Measurements from ENCODE around the gene PTPN7.
"Not testable (repeated sequence)": the region's sequence is repeated elsewhere in the genome, so short reads cannot be mapped to it uniquely, and the experiment has no call there.

PTPN7 gene
- total RNA-seq, result 175 to 336 (median 259) reads per million in 4 experiments

DNA sequence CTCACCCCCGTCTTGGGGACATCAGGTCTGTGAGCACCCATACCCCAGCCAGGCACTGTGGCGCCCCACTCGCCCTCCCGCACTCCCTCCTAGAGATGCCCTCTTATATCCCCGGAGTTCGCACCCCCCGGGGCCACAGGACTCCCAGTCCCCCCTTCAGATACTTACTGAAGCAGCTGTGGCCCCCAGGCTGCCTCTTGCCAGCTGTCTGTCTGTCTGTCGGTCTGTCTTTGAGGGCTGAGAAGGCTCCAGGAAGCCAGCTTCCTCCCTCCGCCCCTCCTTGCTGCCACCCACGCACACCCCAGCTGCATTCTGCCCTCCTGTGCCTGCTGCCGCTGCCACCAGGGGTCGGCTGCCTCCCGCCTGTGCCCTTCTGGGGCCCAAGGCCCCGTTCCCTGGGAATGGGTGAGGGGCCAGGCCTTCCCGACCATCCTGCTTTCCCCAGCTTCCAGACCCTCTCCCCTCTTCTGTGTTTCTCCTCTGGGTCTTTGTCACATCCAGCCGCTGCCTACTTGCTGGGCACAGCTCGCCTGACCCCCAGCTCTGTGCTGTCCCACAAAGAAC is at the start of gene PTPN7:
PTPN7 (minus strand) TSS at position 226 of the 564 bp plus-strand sequence. CDS start 1,200 bp downstream, outside the sequence.
- DNase-seq, result peak; percentile 62

DNA sequence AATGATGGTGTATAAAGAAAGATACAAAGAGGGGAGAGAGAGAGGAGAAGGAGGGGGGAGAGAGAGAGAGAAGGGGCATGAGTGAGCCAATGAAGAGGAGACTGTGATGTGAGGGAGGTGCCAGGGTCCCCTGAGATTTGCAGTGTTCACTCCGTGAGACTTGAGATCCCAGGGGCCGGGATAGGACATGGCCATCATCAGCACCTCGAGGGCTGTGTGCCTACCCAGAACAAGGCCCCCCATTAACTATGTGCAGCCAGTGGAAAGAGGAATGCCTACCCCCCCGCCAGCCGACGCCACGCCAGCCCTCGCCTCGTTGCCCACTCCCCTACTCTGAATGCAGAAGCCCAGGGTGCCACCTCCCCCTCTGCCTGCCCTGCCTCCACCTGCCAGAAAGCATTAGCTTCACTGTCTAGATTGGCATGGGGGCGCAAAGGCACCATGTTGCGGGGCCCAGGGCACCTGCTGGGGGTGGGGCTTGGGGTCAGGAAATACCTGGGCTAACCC is 48.0 kb upstream of the PTPN7 start:
- DNase-seq, result no peak

DNA sequence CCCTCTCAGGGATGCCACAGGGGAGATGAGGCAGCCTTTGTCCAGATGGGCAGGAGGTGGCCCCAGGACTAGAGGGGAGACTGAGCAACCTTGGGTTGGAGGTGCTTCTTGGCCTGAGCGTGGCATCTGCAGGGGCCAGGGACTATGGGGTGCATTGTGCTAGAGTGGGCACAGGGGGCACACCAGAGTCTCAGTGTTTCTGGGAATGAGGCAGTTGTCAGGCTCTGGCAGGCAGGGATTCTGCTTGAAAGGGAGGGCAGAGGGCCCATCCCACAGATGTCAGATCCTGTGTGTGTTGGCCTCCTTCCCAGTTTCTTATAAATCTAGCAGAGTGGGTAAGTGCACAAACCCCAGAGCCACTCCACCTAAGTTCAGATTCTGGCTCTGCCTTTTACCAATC is 46.9 kb upstream of the PTPN7 start:
- no peak for DNase-seq

DNA sequence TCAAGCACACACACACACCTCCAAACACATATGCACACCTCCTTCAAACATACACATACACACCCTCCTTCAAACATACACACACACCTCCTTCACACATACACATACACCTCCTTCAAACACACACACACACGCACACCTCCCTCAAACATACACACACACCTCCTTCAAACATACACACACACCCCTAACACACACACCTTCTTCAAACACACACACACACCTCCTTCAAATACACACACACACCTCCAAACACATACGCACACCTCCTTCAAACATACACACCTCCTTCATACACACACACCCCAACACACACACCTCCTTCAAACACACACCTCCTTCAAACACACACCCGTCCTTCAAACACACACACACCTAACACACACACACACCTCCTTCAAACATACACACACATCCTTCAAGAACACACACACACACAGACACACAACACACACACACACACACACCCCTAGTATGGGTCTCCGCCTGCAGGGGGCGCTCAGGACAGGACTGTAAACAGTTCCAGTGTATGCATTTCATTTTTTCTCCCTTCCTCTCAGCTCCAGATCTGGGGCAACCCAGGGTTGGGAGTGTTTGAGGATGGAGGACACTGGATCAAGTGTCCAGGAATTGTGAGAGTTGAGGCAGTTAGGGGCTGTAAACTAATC is 45.3 kb upstream of the PTPN7 start:
- DNase-seq, result no peak

DNA sequence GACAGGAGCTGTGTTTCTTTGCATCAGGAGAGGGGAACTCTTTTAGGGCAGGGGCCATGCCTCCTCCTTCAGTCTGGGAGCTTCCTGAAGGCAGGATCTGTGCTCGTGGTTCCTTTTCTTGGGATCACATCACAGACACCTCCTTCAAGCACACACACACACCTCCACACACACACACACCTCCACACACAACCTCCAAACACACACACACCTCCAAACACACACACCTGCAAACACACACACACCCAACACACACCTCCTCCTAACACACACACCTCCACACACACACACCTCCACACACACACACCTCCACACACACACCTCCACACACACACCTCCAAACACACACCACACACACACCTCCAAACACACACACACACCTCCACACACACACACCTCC is 43.7 kb upstream of the PTPN7 start:
- DNase-seq, result no peak

DNA sequence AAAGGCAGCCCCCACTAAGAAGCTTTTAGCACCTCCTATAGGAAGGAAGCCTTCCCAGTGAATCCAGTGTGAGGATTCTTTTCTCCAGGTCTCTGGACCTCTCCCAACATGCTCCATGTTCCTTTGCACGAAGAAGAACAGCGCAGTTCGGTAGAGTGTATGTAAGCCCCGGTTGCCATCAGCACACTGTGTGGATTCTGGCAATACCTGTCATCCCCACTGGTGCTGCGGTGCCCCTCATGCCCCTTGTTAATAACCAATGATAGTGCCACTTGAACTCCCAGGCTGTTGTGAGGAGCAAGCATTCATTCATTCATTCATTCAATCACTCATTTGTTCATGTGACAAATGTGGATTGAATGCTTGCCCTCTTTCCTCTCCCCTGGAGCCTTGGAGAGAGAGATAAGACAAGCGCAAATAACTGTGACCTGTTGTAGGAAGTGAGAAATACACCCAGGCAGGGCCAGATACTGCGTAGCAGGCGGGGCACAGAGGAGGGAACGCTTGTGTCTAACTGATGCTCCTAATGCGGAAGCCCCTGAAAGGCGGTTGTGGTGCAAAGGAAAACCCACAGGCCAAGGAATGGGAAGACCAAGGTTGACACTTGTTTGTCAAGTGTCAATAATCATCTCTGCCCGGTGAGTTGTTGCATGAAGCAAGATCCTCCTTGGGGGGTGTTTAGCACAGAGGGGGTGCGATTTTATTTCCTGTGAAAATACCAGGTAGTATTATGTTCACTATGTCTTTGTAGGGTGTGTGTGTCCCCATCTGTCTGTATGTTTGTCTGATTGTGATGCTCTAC is 43.0 kb upstream of the PTPN7 start:
- DNase-seq, result no peak

DNA sequence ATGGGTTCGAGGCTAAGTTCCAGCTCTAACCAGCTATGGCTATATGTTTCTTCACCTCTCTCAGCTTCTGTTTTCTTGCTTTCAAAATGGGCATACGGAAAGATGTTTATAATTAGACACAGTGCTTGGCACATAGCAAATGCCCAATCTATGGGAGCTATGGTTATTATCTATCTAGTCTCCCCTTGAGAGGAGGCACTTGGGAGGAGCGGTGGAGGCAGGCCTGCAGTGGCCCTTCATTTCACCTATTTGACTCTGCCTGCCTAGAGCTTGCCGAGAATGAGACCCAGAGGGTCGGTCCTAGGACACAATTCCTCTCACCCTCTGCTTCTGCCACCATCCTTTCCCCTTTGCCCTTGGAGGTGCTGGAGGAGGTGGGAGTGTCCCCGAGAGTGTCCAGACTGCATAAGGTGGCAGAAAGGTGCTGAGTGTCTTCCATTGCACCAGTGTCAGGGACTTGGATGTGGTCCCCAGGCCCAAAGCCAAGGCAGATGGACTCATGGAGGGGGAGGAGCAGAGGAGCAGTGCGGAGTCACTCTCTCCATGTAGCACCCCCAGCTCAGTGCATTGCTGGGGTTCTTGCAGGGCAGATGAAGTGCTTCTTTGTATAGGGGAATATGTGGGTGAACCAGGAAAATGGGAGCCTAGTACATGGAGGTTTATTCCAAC is 42.2 kb upstream of the PTPN7 start:
- no peak for DNase-seq

DNA sequence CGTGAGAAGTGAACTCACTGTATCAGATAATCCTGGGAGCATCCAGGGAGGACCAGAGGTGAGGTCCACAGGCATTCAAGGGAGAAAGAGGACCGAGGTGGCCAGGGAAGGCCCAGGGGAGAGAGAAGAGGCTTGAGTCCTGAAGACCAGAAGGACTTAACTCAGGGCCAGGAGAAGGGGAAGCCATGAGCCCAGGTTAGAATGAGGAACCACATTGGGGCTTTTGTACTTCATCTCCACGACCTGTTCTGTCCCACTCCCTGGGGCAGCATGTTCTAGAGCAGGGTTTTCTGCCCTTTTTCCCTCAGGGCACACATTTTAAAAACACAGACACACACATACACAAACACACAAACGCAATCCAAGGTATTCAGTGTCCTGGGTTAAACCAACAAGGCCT is 41.6 kb upstream of the PTPN7 start:
- DNase-seq, result no peak

DNA sequence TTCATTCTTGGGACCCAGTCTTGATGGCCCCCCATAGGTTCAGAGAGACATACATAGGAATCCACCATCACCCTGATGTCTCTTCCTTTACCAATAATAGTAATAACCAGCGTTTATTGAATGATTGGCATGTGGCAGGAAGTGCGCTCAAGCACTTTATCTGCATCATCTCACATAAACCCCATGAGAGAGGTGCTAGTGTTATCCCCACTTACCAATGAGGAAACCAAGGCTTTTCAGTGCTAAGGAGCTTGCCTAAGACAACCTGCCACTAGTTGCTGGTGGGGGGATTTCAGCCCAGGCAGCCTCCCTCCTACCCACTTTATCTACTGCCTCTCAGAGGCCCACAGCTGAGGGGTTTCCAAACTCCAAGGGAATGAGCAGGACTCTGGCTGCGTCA is 40.9 kb upstream of the PTPN7 start:
- no peak for DNase-seq

DNA sequence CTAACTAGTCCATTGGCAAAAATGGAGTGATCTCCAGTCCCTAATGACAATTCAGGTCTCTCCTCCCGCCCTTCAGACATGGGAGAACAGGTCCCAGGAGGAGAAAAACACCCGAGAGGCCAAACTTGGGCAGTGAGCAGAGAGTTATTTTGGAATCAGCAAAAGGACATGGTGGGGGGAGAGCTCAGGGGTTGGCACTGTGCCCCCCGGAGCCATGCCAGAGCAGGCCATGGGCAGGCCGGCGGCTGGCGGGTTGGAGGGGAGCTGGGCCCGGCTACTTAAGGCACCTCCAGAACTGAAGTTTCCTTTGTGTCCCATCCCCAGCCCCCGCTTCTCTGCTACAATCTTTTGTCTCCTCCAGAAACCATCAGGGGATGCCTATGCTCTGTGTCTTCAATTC is 40.3 kb upstream of the PTPN7 start:
- DNase-seq, result no peak

DNA sequence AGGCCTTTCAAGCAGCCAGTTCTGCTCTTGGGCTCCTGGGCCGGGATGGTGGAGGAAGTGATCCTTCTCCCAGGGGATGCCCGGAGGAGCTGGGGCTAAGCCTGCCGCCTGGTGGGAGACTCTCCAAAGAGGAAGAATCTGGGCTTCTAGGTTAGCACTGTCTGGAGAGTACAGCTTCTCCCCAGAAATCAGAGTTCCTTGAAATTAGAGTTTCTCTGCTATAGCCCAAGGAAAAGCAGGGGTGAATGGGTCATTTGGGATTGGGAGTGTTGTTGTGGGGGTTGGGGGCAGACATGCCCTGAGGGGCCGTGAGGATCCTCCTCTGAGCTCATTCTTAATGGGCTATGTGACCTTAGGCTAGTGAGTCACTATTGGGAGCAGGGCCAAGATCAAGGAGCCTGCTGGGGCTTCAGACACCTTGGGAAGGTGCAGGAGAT is 39.7 kb upstream of the PTPN7 start:
- DNase-seq, result no peak

DNA sequence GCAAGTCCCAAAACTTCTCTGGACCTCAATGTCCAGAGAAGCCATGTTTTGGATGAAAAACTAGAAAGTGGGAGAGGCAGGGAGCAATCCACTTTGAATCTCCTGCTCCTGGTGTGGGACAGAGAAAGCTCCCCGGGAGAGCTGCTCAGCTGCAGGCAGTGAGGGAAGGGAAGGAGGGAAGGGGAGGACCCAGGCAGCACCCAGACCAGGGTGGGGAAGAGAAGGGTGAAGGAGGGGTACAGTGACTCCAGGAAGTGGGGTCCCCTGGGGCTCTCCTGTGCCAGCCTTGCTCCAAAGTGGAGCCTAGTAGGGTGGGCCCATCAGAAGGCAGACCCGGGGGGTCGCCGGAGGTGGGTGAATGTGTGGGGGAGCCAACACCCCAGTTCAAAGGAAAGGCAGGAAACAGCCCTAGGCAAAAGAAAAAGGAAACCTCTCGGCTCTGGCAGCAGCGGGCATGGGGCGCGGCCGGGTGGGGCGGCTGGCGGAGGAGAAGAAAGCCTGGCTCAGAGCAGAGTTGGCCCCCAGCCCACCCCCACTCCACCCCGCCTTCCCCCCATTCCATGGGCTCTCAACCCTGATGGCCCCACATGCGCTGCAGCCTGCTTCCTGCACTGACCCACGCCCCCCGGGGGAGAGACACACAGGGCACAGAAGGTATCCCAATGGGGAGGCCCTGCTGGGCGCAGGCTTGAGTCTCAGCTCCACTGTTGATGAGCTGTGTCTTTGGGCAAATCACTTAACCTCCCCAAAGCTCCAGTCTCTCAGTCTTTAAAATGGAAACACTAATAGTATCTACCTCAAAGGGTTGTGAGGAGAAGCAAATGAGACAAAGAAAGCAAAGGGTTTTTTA is 38.9 kb upstream of the PTPN7 start:
- no peak for DNase-seq

DNA sequence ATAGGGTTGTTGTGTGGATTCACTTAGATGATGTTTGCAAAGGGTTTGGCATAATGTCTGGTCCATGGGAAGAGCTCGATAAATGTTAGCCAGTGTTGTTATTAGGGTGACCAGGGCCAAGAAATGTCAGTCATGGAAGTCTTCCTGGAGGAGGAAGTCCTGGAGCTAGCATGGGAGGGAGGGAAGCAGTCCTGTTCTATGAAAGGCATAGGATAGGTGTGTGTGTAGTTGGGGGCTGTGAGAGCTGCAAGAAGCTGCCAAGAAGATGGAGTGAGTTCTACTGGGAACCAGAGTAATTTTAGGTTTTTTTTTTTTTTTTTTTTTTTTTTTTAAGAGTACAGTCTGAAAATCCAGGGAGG is 37.9 kb upstream of the PTPN7 start:
- DNase-seq, result no peak

DNA sequence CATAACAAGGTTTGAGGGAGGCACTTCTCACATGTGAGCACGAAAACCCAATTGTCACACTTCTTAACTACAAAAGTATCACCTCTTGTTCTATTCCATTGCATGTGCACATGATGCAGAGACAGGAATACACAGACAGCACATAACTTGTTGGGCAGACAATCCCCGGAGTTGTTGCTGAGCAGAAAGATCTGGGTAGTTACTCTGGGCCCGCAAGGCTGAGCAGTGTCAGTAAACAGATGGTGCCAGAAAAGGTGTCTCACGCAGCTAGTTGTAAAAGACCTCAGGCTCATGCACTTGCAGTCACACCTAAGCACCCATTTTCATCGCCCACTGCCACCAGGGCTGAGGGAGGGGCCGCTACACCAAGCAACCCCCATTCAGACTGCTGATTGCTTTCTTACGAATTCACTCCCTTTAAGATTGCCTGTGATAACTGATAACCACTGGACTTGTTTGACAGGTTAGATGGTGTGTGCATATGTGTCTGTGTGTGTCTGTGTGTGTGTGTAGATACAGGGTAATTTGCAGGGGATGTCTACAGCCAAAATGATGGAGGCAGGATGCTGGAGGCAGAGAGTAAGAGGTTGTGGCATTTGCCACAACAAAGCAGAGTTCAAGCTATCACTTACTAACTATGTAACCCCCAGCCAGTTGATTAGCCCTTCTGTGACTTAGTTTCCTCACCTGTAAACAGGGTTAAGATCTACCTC is 37.4 kb upstream of the PTPN7 start:
- DNase-seq, result no peak

DNA sequence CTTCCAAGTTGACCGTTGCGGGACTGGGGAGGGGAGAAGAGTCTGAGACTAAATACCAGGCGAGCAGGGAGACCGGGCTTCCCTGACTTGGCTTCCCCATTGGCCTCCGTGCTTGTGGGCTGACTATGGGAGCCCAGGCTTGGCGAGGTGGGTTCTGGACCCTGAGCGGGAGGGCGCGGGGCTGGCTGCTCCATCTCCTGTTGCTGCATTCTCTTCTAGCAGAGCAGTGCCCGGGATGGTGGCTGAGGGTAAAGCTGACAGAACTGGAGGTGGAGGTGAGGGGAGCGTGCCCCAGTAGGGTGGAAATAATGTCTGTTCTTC is 33.9 kb upstream of the PTPN7 start:
- DNase-seq, result no peak

DNA sequence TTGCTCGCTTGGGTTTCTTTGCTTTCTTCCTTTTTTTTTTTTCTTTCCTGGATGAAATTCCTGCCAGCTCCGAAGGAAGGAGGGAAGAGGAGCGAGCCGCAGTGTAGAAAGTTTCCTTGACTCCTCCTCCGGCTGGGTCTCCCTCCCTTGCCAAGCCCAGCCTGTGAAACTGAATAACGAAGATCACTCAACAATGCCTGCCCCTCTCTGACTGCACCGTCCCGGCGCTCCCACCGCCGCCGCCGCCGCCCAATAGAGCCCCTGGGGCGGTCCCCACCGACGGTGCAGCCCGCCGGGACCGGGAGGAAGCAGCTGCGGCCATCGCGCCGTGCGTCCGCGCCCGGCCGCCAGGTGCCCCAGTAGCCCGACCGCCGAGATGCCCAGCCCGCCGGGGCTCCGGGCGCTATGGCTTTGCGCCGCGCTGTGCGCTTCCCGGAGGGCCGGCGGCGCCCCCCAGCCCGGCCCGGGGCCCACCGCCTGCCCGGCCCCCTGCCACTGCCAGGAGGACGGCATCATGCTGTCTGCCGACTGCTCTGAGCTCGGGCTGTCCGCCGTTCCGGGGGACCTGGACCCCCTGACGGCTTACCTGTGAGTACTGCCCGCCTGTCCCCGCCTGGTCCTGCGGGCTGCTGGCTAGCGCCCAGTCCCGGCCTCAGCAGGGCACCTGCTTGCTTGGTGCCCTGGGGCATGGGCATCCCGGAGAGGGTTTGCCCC is 33.4 kb upstream of the PTPN7 start, which contains the start of gene LGR6:
LGR6 (plus strand) TSS at position 186 of the 714 bp plus-strand sequence; CDS start at position 377, 191 bp downstream.
- no peak for DNase-seq

DNA sequence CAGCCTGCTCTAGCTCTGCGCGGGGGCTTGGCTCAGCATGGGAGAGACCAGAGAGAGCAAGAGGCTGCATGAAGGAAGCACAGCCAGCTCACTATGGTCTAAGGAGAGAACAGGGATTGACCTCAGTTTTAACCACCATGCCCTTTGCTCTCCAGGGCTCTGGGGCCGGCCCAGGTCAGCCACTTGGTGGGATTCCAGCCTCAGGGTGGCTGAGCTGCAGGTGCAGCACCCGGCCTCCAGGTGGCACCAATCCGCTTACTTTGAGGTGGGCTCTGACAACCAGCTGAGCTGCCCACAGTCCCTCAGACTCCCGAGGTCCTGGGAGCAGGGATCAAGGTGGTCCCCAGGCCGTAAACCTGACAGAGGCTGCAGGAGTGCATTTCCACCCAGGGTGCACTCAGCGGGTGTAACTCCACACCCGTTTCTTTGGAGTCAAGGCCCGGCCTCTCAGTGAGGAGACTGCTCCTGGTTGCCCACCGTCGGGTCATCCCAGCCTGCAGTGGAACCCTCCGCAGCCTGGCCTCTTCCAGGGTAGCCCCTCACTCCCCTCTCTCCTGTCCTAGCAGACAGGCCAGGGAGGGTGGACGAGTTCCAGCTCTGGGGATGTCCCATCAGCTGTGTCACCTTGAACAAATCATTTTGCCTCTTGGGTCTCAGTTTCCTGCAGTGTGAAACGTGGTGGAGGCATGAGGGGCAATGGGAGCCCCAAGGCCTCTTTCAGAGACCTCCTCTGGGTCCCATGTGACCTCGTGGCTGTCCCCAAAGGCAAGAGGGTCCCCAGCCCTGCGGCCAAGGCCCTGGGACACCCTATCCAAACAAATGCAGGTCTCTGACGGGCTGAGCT is 32.6 kb upstream of the PTPN7 start:
- DNase-seq, result peak; percentile 30

DNA sequence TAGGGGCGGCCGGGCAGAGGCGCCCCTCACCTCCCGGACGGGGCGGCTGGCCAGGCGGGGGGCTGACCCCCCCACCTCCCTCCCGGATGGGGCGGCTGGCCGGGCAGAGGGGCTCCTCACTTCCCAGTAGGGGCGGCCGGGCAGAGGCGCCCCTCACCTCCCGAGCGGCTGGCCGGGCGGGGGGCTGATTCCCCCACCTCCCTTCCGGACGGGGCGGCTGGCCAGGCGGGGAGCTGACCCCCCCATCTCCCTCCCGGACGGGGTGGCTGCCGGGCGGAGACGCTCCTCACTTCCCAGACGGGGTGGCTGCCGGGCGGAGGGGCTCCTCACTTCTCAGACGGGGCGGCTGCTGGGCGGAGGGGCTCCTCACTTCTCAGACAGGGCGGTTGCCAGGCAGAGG is 31.0 kb upstream of the PTPN7 start:
- DNase-seq, result not testable (repeated sequence)

DNA sequence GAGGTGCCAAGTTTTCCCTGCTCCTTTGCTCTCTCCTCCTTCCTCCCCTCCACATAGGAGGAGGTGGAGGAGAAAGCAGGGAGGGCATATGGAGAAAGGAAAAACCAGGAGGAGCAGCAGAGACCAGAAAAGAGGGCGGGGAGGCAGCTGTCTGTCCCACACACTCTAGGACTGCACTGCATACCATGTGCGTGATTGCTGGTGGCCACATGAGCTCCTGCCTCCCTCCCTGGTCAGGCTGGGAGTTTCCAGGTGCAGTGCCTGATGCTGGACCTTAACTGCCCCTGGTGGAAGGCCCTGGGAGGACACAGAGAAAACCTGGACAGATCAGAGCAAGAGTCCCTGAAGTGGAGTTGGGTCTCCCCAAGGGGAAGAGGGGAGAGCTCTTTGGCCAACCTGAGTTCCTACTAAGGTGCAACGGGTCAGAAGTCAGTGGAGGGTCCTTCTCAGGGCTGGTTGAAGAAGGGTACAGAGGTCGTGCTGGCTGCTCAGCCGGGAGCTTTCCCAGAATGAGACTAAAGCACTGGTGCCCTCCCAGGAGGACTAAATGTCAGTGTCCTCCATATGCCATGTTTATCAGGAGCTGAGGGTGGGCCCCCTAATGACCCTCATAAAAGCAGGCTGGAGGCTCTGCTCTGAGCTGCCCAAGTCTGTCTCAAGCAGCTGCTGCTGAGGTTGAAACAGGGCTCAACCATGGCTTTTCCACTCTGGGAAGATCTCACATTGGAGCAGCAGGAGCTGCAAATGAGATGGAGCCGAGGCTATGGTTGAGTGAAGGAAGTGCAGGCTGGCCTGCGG is 29.7 kb upstream of the PTPN7 start:
- DNase-seq, result no peak
